Prostate gland (tissue), 2 donors: ENCODE measurements around the gene MAD1L1. TPM values are rescaled to one million over a fixed set of nuclear protein-coding genes. Genes with fewer than 3 reads are reported as not detected.
"Not testable (repeated sequence)": the region's sequence is repeated elsewhere in the genome, so short reads cannot be mapped to it uniquely, and the experiment has no call there.

Experiments
- DNase-seq: peaks from one replicate; pipeline ENCODE4 v3.0.0-alpha.2; 2019; ENCODE audit warnings: low spot score
- H3K27ac ChIP-seq, 2 donors: fragments of 200-600 bp; sonication (generic); 2 replicates each; pipeline ENCODE4 v1.5.1; 2017 to 2019
- H3K27me3 ChIP-seq: fragments of 200-600 bp; sonication (generic); replicated peaks from 2 replicates; pipeline ENCODE4 v1.5.1; 2019; ENCODE audit not compliant: insufficient read depth
- H3K36me3 ChIP-seq, 2 donors: fragments of 200-600 bp; sonication (generic); 1 replicate in 1 of 2; 2 replicates in 1 of 2; pipeline versions ENCODE4 v1.5.1 to v1.8.1; 2017 to 2019
- H3K4me1 ChIP-seq: fragments of 200-600 bp; sonication (generic); replicated peaks from 2 replicates; pipeline ENCODE4 v1.5.1; 2019
- H3K4me3 ChIP-seq, 2 donors: fragments of 200-600 bp; sonication (generic); 2 replicates each; pipeline ENCODE4 v1.5.1; 2017 to 2019
- H3K9me3 ChIP-seq: fragments of 200-600 bp; sonication (generic); 2 replicates; pipeline ENCODE4 v1.5.1; 2017
- POLR2A ChIP-seq: fragments of 450-650 bp; IDR thresholded peaks from one replicate; pipeline ENCODE4 v1.6.1; 2016; ENCODE audit warnings: antibody characterized with exemption, mild to moderate bottlenecking
- POLR2AphosphoS5 ChIP-seq: sonication (generic); formaldehyde crosslinking; IDR thresholded peaks from one replicate; pipeline ENCODE4 v1.6.1; 2017; ENCODE audit warnings: antibody characterized with exemption
- WGBS: methylation state at CpG from one replicate; pipeline ENCODE4 v1.1.5; 2018; 5-methylcytosine and 5-hydroxymethylcytosine counted together
- intact Hi-C: fragments of 100-400 bp; cut with DNase I; formaldehyde crosslinking; loops from one replicate; pipeline ENCODE4 v1.14.2; 2022
- total RNA-seq, 2 donors: library from RNA; depleted of rRNA; stranded (reverse); fragments of >200 nt; gene quantifications; one replicate each; pipeline ENCODE4 v1.1.0, GENCODE V29; 2016
- TF ChIP-seq, protein P1 (sequence below), 4 experiments: fragments of 200-600 bp in 2 of 4; fragments of 450-650 bp in 2 of 4; sonication (generic) in 2 of 4; IDR thresholded peaks; 1 replicate in 3 of 4; 2 replicates in 1 of 4; pipeline ENCODE4 v1.5.1; 2016 to 2019; ENCODE audit warnings: antibody characterized with exemption in 4 of 4, mild to moderate bottlenecking in 2 of 4, moderate library complexity in 2 of 4

Gene MAD1L1
- total RNA-seq, 2 donors from 2014 or later = 79.3 to 91.9 TPM

DNA sequence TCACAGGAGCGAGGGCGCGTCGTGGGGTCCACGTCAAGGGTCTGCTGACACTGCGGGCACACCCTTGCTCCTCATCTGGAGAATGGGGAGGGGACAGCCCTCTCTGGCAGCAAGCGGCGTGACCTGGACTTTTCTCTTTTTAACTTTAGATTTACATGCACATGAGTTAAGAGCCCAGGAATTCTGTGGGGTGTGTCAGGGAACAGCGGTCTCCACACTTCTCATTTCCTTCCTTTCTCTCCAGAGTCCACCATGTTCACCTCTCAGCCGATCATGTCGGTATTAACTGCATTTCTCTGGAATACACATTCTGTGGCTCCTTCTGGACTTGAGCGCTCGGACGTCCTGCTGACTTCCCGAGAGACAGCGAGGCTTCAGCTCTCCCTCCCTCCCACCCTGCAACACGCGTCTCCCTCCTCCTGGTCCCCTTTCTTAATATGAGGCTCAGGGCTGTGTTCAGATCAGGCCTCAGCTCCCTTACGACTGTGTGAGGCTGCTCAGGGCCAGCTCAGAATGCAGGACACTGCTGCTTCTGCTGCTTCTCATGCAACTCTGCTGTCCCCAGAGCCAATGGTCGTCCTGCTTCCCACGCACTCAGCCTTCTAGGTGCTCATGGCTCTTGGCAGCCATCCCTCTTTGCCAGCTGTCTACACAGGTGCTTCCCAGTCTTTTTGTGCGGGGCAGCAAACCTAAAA is 301.3 kb downstream of the MAD1L1 start:
- WGBS = 94% methylated on average over 22 of the region's 22 CpGs
- TF ChIP-seq POLR2AphosphoS5 (no peak), POLR2A (no peak)
- TF ChIP-seq, protein P1, sequence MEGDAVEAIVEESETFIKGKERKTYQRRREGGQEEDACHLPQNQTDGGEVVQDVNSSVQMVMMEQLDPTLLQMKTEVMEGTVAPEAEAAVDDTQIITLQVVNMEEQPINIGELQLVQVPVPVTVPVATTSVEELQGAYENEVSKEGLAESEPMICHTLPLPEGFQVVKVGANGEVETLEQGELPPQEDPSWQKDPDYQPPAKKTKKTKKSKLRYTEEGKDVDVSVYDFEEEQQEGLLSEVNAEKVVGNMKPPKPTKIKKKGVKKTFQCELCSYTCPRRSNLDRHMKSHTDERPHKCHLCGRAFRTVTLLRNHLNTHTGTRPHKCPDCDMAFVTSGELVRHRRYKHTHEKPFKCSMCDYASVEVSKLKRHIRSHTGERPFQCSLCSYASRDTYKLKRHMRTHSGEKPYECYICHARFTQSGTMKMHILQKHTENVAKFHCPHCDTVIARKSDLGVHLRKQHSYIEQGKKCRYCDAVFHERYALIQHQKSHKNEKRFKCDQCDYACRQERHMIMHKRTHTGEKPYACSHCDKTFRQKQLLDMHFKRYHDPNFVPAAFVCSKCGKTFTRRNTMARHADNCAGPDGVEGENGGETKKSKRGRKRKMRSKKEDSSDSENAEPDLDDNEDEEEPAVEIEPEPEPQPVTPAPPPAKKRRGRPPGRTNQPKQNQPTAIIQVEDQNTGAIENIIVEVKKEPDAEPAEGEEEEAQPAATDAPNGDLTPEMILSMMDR (IDR thresholded peaks at IDR 0.05) = no peak

DNA sequence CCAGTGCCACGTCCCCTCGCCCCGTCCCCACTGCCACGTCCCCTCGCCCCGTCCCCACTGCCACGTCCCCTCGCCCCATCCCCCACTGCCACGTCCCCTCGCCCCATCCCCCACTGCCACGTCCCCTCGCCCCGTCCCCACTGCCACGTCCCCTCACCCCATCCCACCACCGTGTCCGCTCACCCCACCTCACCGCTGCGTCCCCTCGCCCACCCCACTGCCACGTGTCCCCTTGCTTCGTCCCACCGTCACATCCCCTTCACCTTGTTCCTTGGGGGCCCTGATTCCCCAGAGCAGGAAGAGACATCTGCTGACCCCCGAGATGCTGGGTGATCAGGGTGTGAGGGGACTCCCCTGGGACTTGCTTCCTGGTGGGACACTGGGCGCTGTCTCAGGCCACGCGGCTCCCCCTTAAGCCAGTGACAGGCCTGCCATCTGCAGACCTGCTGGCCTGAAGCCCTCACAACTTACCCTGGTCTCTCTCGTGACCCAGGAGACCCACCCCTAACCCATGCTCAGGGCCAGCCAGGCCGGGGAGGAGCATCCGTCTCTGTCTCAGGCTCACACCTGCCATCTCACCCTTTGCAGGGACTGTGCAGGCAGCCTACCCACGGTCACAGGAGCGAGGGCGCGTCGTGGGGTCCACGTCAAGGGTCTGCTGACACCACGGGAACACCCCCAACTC is 302.2 kb downstream of the MAD1L1 start:
- no peaks in the 10 kb centered on the region for H3K27me3 ChIP-seq
- H3K4me3 ChIP-seq = no peak overlapping the region
- no peaks in the 10 kb centered on the region for H3K9me3 ChIP-seq
- H3K27ac ChIP-seq = no peak overlapping the region
- intact Hi-C loops = no loop called here
- no peak for DNase-seq
- WGBS = 88% methylated on average over 27 of the region's 36 CpGs
- no peaks in the 10 kb centered on the region for H3K4me1 ChIP-seq
- TF ChIP-seq POLR2A = no peak
- TF ChIP-seq, protein P1 (IDR thresholded peaks at IDR 0.05) = no peak
- no peak for TF ChIP-seq POLR2AphosphoS5
- H3K36me3 ChIP-seq = no peaks in the 10 kb centered on the region

More for the DNA sequence above, 301.3 kb downstream of the MAD1L1 start:
- Histone ChIP-seq H3K36me3 (no peaks in the 10 kb centered on the region), H3K9me3 (no peaks in the 10 kb centered on the region), H3K4me1 (no peaks in the 10 kb centered on the region), H3K27ac (no peak overlapping the region), H3K27me3 (no peaks in the 10 kb centered on the region), H3K4me3 (no peak overlapping the region)
- intact Hi-C loops = no loop called here
- no peak for DNase-seq

DNA sequence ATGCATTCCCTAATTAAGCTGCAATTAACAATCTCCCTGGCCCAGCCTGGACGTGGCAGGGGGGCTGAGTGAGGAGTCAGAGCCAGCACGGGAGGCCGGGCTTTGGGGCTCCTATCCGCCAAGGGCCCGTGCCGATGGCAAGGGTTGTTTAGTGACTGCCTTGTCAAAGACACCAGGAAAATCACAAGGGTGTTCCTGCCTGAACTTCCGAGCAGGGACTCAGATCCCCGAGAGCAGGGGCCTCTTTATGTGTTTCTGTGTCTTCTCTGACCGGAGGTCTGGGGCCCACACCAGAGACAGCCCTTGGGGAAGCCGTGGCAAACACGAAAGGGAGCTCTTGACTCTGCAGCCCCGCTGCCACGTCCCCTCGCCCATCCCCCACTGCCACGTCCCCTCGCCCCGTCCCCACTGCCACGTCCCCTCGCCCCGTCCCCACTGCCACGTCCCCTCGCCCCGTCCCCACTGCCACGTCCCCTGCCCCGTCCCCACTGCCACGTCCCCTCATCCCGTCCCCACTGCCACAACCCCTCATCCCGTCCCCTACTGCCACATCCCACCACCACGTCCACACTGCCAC is 303.3 kb downstream of the MAD1L1 start:
- H3K36me3 ChIP-seq, H3K4me1 ChIP-seq, intact Hi-C loops, H3K27ac ChIP-seq, H3K9me3 ChIP-seq, DNase-seq, H3K4me3 ChIP-seq, H3K27me3 ChIP-seq: not testable (repeated sequence)
- WGBS = 94% methylated on average over 23 of the region's 29 CpGs

DNA sequence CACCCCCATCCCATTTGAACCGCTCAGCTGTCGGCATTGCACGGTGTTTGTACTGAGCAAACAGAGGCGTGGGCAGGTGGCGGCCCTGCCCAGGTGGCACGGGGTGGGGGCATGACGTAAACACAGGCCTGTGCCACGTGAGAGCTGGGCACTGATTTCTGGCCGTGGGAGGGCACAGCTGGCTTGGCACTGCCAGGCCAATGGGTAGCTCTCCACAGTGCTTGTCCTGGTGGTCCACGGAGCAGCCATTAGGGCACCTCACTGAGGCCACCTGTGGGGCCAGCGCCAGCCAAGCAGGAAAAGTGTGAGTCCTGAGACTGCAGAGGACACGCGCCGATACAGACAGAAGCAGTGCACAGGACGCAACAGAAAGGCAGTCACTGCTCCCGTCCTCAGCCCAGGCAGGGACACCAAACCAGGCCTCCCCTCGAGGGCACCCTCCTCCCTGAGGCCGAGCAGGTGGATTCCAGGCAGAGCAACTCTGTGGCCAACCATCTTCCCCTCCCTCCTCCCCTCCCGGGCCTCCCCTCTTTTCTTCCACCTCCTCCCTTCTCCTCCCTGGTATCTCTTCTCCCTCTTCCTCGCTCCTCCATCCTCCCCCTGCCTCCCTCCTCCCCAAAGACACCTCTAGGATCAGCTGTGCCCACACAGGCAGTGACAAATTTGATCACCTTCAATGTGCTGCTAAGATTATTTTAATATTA is 303.9 kb downstream of the MAD1L1 start:
- Histone ChIP-seq H3K27me3 (no peaks in the 10 kb centered on the region), H3K27ac (peak overlapping the region in 1 of 2 donors; percentile 50), H3K4me3 (no peak overlapping the region), H3K4me1 (no peaks in the 10 kb centered on the region), H3K36me3 (no peaks in the 10 kb centered on the region), H3K9me3 (no peaks in the 10 kb centered on the region)
- peak; percentile 60 for DNase-seq
- WGBS = 78% methylated on average over 20 of the region's 20 CpGs
- TF ChIP-seq, protein P1 (IDR thresholded peaks at IDR 0.05) = no peak
- peak; percentile 83 for TF ChIP-seq POLR2AphosphoS5
- intact Hi-C loops = no loop called here

DNA sequence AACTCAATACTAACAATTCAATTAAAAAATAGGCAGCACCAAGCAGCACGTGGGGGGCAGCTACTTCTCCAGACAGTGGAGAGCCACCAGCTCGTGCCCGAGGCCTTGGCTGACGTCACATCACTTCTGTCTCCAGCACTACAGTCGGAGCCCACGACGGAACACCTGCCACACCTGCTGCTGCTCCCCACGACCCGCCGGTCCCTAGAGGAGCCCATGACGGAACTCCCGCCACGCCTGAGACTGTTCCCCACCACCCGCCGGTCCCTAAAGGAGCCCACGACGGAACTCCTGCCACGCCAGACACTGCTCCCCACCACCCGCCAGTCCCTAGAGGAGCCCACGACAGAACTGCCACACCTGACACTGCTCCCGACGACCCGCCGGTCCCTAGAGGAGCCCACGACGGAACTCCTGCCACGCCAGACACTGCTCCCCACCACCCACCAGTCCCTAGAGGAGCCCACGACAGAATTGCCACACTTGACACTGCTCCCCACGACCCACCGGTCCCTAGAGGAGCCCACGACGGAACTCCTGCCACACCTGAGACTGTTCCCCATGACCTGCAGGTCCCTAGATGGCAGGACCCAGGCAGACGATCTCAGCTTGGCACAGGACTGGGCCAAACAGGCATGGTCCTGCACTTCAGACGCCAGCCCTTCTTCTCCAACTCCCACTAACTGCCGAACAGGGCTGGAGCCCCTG is 304.7 kb downstream of the MAD1L1 start:
- intact Hi-C loops = no loop called here
- TF ChIP-seq, protein P1 (IDR thresholded peaks at IDR 0.05) = no peak
- TF ChIP-seq POLR2A (no peak), POLR2AphosphoS5 (no peak)
- no peak overlapping the region for H3K4me3 ChIP-seq

More for the DNA sequence above, 304.7 kb downstream of the MAD1L1 start:
- Histone ChIP-seq H3K36me3 (no peaks in the 10 kb centered on the region), H3K27me3 (no peaks in the 10 kb centered on the region), H3K9me3 (no peaks in the 10 kb centered on the region), H3K4me1 (no peaks in the 10 kb centered on the region), H3K27ac (no peak overlapping the region)
- DNase-seq = no peak
- WGBS = 87% methylated on average over 31 of the region's 35 CpGs
